SU-DHL-6 (cell line): Measurements from ENCODE around the gene MPPED2.
"Not testable (repeated sequence)": the region's sequence is repeated elsewhere in the genome, so short reads cannot be mapped to it uniquely, and the experiment has no call there.

Experiments
- H2AFZ ChIP-seq: fragments of 200-600 bp; sonication (generic); 2 replicates; pipeline ENCODE4 v1.6.1; 2014; ENCODE audit warnings: low read depth, mild to moderate bottlenecking, moderate library complexity, mixed read lengths, antibody characterized with exemption, low read length; ENCODE audit not compliant: severe bottlenecking
- H3F3A ChIP-seq: fragments of 200-600 bp; shearing (Covaris generic); 2 replicates; pipeline ENCODE4 v1.6.0; 2016; ENCODE audit warnings: antibody characterized with exemption, mild to moderate bottlenecking; ENCODE audit not compliant: insufficient read depth
- H3K27ac ChIP-seq: fragments of 200-600 bp; sonication (generic); 2 replicates; pipeline ENCODE4 v1.5.1; 2016; ENCODE audit warnings: low read depth, mild to moderate bottlenecking, low read length, moderate library complexity, mixed read lengths
- H3K27me3 ChIP-seq: fragments of 200-600 bp; sonication (generic), shearing (Covaris generic); 2 replicates; pipeline ENCODE4 v1.6.0; 2014; ENCODE audit warnings: mild to moderate bottlenecking, low read length
- H3K36me3 ChIP-seq: fragments of 200-600 bp; sonication (generic); 2 replicates; pipeline ENCODE4 v1.6.1; 2014; ENCODE audit warnings: mild to moderate bottlenecking, low read length, mixed read lengths
- H3K4me2 ChIP-seq: fragments of 300-600, 200-600 bp; shearing (Covaris generic), sonication (generic); 2 replicates; pipeline ENCODE4 v1.6.0; 2014; ENCODE audit warnings: low read length, low read depth, mild to moderate bottlenecking; ENCODE audit not compliant: poor library complexity, severe bottlenecking
- H3K4me3 ChIP-seq: fragments of 200-600 bp; sonication (generic); 2 replicates; pipeline ENCODE4 v1.5.1; 2014; ENCODE audit warnings: antibody characterized with exemption, low read length, mild to moderate bottlenecking, mixed read lengths; ENCODE audit not compliant: insufficient read depth, poor library complexity, severe bottlenecking
- H3K79me2 ChIP-seq: fragments of 200-600 bp; sonication (generic); 2 replicates; pipeline ENCODE4 v1.6.1; 2014; ENCODE audit warnings: mild to moderate bottlenecking, low read length, moderate library complexity; ENCODE audit not compliant: insufficient read depth
- H3K9ac ChIP-seq: fragments of 200-600 bp; sonication (generic); 2 replicates; pipeline ENCODE4 v1.7.0; 2014; ENCODE audit warnings: mild to moderate bottlenecking, low read length
- H3K9me2 ChIP-seq: fragments of 200-600 bp; sonication (generic); replicated peaks from 2 replicates; pipeline ENCODE4 v1.6.1; 2014; ENCODE audit warnings: low read length; ENCODE audit not compliant: insufficient read depth
- H3K9me3 ChIP-seq: fragments of 200-600 bp; sonication (generic); 2 replicates; pipeline ENCODE4 v1.6.1; 2014; ENCODE audit warnings: low read length, mixed read lengths; ENCODE audit not compliant: insufficient read depth
- H4K20me1 ChIP-seq: fragments of 200-600 bp; sonication (generic); 2 replicates; pipeline ENCODE4 v1.6.1; 2014; ENCODE audit warnings: low read depth, mild to moderate bottlenecking, antibody characterized with exemption, low read length, moderate library complexity, mixed read lengths
- CTCF ChIP-seq: fragments of 200-600 bp; sonication (generic); IDR thresholded peaks from one replicate; pipeline ENCODE4 v1.5.1; 2017; ENCODE audit warnings: antibody characterized with exemption, mild to moderate bottlenecking, low read length, moderate library complexity; ENCODE audit not compliant: insufficient read depth, poor library complexity, severe bottlenecking
- EZH2phosphoT487 ChIP-seq: fragments of 200-600 bp; sonication (generic), shearing (Covaris generic); conservative IDR thresholded peaks from 2 replicates; pipeline ENCODE4 v1.6.1; 2018; ENCODE audit warnings: mild to moderate bottlenecking, antibody characterized with exemption, low read length, moderate library complexity, mixed read lengths

The MPPED2 gene

GRCh38 chr11:30560206-30561106, 25.7 kb downstream of the MPPED2 start:
- Histone ChIP-seq H3K79me2 (no peaks in the 10 kb centered on the region), H3K4me2 (no peak overlapping the region), H2AFZ (no peak overlapping the region), H3K9me2 (no peaks in the 10 kb centered on the region), H3K9ac (no peak overlapping the region), H3K36me3 (no peaks in the 10 kb centered on the region), H3F3A (no peaks in the 10 kb centered on the region), H3K4me3 (no peak overlapping the region), H3K27ac (no peak overlapping the region), H3K9me3 (no peaks in the 10 kb centered on the region), H4K20me1 (no peaks in the 10 kb centered on the region), H3K27me3 (no peaks in the 10 kb centered on the region)
- TF ChIP-seq CTCF (no peak), EZH2phosphoT487 (no peak)

GRCh38 chr11:30559004-30559403, 27.1 kb downstream of the MPPED2 start:
- Histone ChIP-seq H3K36me3 (no peaks in the 10 kb centered on the region), H3K4me3 (no peak overlapping the region), H2AFZ (no peak overlapping the region), H3K4me2 (no peak overlapping the region), H3K9me2 (no peaks in the 10 kb centered on the region), H3K9ac (no peak overlapping the region), H3F3A (no peaks in the 10 kb centered on the region), H3K79me2 (no peaks in the 10 kb centered on the region), H3K27ac (no peak overlapping the region), H3K27me3 (no peaks in the 10 kb centered on the region), H4K20me1 (no peaks in the 10 kb centered on the region), H3K9me3 (no peaks in the 10 kb centered on the region)
- TF ChIP-seq EZH2phosphoT487, result no peak
- no peak for TF ChIP-seq CTCF

GRCh38 chr11:30554587-30554986, 31.6 kb downstream of the MPPED2 start:
- H3K27ac ChIP-seq, H3K36me3 ChIP-seq, H3K4me2 ChIP-seq, H3K4me3 ChIP-seq, H3K79me2 ChIP-seq, H2AFZ ChIP-seq, H4K20me1 ChIP-seq, H3F3A ChIP-seq, H3K27me3 ChIP-seq, H3K9ac ChIP-seq, H3K9me2 ChIP-seq, H3K9me3 ChIP-seq: not testable (repeated sequence)

GRCh38 chr11:30553521-30554110, 32.5 kb downstream of the MPPED2 start:
- H3K9me2 ChIP-seq, result no peaks in the 10 kb centered on the region
- H3K27ac ChIP-seq, result no peak overlapping the region
- no peak for TF ChIP-seq CTCF
- TF ChIP-seq EZH2phosphoT487, result no peak
- no peaks in the 10 kb centered on the region for H4K20me1 ChIP-seq
- H3K79me2 ChIP-seq, result no peaks in the 10 kb centered on the region
- H3K36me3 ChIP-seq, result no peaks in the 10 kb centered on the region
- H3K9ac ChIP-seq, result no peak overlapping the region
- no peaks in the 10 kb centered on the region for H3K9me3 ChIP-seq
- H2AFZ ChIP-seq, result no peak overlapping the region
- no peak overlapping the region for H3K4me2 ChIP-seq
- H3F3A ChIP-seq, result no peaks in the 10 kb centered on the region
- H3K4me3 ChIP-seq, result no peak overlapping the region
- no peaks in the 10 kb centered on the region for H3K27me3 ChIP-seq
